Measurements from ENCODE around the gene ALDH1A2.
"Not testable (repeated sequence)": the region's sequence is repeated elsewhere in the genome, so short reads cannot be mapped to it uniquely, and the experiment has no call there.

DNA sequence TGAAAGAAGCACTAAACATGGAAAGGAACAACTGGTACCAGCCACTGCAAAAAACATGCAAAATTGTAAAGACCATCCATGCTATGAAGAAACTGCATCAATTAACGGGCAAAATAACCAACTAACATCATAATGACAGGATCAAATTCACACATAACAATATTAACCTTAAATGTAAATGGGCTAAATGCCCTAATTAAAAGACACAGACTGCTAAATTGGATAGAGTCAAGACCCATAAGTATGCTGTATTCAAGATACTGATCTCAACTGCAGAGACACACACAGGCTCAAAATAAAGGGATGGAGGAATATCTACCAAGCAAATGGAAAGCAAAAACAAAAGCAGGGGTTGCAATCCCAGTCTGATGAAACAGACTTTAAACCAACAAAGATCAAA, 37.1 kb downstream of the ALDH1A2 start:
- TF ChIP-seq, protein P1, sequence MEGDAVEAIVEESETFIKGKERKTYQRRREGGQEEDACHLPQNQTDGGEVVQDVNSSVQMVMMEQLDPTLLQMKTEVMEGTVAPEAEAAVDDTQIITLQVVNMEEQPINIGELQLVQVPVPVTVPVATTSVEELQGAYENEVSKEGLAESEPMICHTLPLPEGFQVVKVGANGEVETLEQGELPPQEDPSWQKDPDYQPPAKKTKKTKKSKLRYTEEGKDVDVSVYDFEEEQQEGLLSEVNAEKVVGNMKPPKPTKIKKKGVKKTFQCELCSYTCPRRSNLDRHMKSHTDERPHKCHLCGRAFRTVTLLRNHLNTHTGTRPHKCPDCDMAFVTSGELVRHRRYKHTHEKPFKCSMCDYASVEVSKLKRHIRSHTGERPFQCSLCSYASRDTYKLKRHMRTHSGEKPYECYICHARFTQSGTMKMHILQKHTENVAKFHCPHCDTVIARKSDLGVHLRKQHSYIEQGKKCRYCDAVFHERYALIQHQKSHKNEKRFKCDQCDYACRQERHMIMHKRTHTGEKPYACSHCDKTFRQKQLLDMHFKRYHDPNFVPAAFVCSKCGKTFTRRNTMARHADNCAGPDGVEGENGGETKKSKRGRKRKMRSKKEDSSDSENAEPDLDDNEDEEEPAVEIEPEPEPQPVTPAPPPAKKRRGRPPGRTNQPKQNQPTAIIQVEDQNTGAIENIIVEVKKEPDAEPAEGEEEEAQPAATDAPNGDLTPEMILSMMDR (IDR thresholded peaks at IDR 0.05; ENCODE audit: insufficient read depth, low read length, poor library complexity, severe bottlenecking) = not testable (repeated sequence)
- TF ChIP-seq EZH2phosphoT487 (conservative IDR thresholded peaks at IDR 0.05; ENCODE audit: low read length) = not testable (repeated sequence)

All from SU-DHL-6 (cell line).